ENCODE measurements around the gene CHD6. TPM values are rescaled to one million over a fixed set of nuclear protein-coding genes. Genes with fewer than 3 reads are reported as not detected.

Gene CHD6
- total RNA-seq, 2 experiments from 2014 or later = 114 to 126 TPM

GRCh38 chr20:41394081-41394480 is 224.1 kb downstream of the CHD6 start:
- Mint-ChIP-seq H3K27me3 (no peaks in the 10 kb centered on the region), H3K4me1 (ENCODE audit: low read depth) (no peaks in the 10 kb centered on the region), H3K36me3 (ENCODE audit: low read depth) (no peaks in the 10 kb centered on the region), H3K9me3 (no peaks in the 10 kb centered on the region), H3K4me3 (no peak overlapping the region), H3K27ac (no peak overlapping the region)
- Histone ChIP-seq H3K9me3 (ENCODE audit: control insufficient read depth in 1 of 2, insufficient read depth in 1 of 2, low read length in 2 of 2) (no peaks in the 10 kb centered on the region), H3K4me1 (ENCODE audit: insufficient read depth, low read length) (no peaks in the 10 kb centered on the region), H3K4me3 (ENCODE audit: low read length) (no peak overlapping the region), H3K27me3 (ENCODE audit: control insufficient read depth in 1 of 2, insufficient read depth in 2 of 2, low read length in 2 of 2) (no peaks in the 10 kb centered on the region), H3K36me3 (ENCODE audit: insufficient read depth, low read length) (no peaks in the 10 kb centered on the region), H3K27ac (ENCODE audit: low read depth in 1 of 2, low read length in 2 of 2) (no peak overlapping the region)
- no peak for TF ChIP-seq CTCF (IDR thresholded peaks at IDR 0.05)
- POLR2A ChIA-PET = no interaction called here
- CTCF ChIA-PET = no interaction called here
- ATAC-seq (ENCODE audit: poor library complexity) (no peak), DNase-seq (no peak)
- intact Hi-C loops (cut with DNase I, micrococcal nuclease) = no loop called here

- H3K27ac ChIP-seq (ENCODE audit: low read depth in 1 of 2, low read length in 2 of 2) = no peak overlapping the region
- Mint-ChIP-seq H3K4me1 (ENCODE audit: low read depth) (no peaks in the 10 kb centered on the region), H3K9me3 (no peaks in the 10 kb centered on the region), H3K27ac (no peak overlapping the region), H3K27me3 (no peaks in the 10 kb centered on the region), H3K4me3 (no peak overlapping the region), H3K36me3 (ENCODE audit: low read depth) (no peaks in the 10 kb centered on the region)
- DNase-seq (no peak), ATAC-seq (ENCODE audit: poor library complexity) (no peak)
- H3K36me3 ChIP-seq (ENCODE audit: insufficient read depth, low read length) = no peaks in the 10 kb centered on the region
- H3K9me3 ChIP-seq (ENCODE audit: control insufficient read depth in 1 of 2, insufficient read depth in 1 of 2, low read length in 2 of 2) = no peaks in the 10 kb centered on the region
- CTCF ChIA-PET = no interaction called here
- no peaks in the 10 kb centered on the region for H3K4me1 ChIP-seq (ENCODE audit: insufficient read depth, low read length)
- POLR2A ChIA-PET = no interaction called here
- no peak overlapping the region for H3K4me3 ChIP-seq (ENCODE audit: low read length)
- no peak for TF ChIP-seq CTCF (IDR thresholded peaks at IDR 0.05)
- intact Hi-C loops (cut with DNase I, micrococcal nuclease) = no loop called here
- no peaks in the 10 kb centered on the region for H3K27me3 ChIP-seq (ENCODE audit: control insufficient read depth in 1 of 2, insufficient read depth in 2 of 2, low read length in 2 of 2)
These were observed 224.5 kb downstream of the CHD6 start for GRCh38 chr20:41393705-41394066.

GRCh38 chr20:41392871-41393704 is 225.1 kb downstream of the CHD6 start:
- no peak for ATAC-seq (ENCODE audit: poor library complexity)
- no peaks in the 10 kb centered on the region for H3K4me1 Mint-ChIP-seq (ENCODE audit: low read depth)
- Histone ChIP-seq H3K36me3 (ENCODE audit: insufficient read depth, low read length) (no peaks in the 10 kb centered on the region), H3K27ac (ENCODE audit: low read depth in 1 of 2, low read length in 2 of 2) (no peak overlapping the region), H3K4me1 (ENCODE audit: insufficient read depth, low read length) (no peaks in the 10 kb centered on the region), H3K27me3 (ENCODE audit: control insufficient read depth in 1 of 2, insufficient read depth in 2 of 2, low read length in 2 of 2) (no peaks in the 10 kb centered on the region), H3K4me3 (ENCODE audit: low read length) (no peak overlapping the region), H3K9me3 (ENCODE audit: control insufficient read depth in 1 of 2, insufficient read depth in 1 of 2, low read length in 2 of 2) (no peaks in the 10 kb centered on the region)
- H3K36me3 Mint-ChIP-seq (ENCODE audit: low read depth) = no peaks in the 10 kb centered on the region
- H3K9me3 Mint-ChIP-seq = no peaks in the 10 kb centered on the region
- no peak overlapping the region for H3K4me3 Mint-ChIP-seq
- no peaks in the 10 kb centered on the region for H3K27me3 Mint-ChIP-seq
- intact Hi-C loops (cut with DNase I, micrococcal nuclease) = no loop called here
- POLR2A ChIA-PET = no interaction called here
- DNase-seq = no peak
- no peak overlapping the region for H3K27ac Mint-ChIP-seq
- no peak for TF ChIP-seq CTCF (IDR thresholded peaks at IDR 0.05)
- CTCF ChIA-PET = no interaction called here
